Transverse colon (tissue), 4 donors: ENCODE results near the gene CDX1. TPM values are rescaled to one million over a fixed set of nuclear protein-coding genes. Genes with fewer than 3 reads are reported as not detected.
A peak's percentile ranks its signal among the peaks of the same experiment; 100 is the strongest.

Experiments
- DNase-seq: peaks from one replicate; pipeline ENCODE4 v3.0.0-alpha.2; 2019
- H3K27ac ChIP-seq, 4 donors: fragments of 200-600 bp; sonication (generic); 2 replicates each; pipeline ENCODE4 v1.5.1; 2016 to 2018; ENCODE audit warnings: inconsistent platforms in 4 of 4
- H3K27me3 ChIP-seq: fragments of 200-600 bp; sonication (generic); 2 replicates; pipeline ENCODE4 v1.5.1; 2017; ENCODE audit warnings: inconsistent platforms
- H3K36me3 ChIP-seq, 4 donors: fragments of 200-600 bp; sonication (generic); 2 replicates each; pipeline ENCODE4 v1.5.1; 2017 to 2019; ENCODE audit warnings: inconsistent platforms in 4 of 4
- H3K4me1 ChIP-seq, 4 donors: fragments of 200-600 bp; sonication (generic); 2 replicates each; pipeline ENCODE4 v1.5.1; 2017 to 2020; ENCODE audit warnings: inconsistent platforms in 4 of 4
- H3K4me3 ChIP-seq, 4 donors: fragments of 200-600 bp; sonication (generic); 1 replicate in 1 of 4; 2 replicates in 3 of 4; pipeline versions ENCODE4 v1.5.1 to v1.6.1; 2017 to 2019; ENCODE audit warnings: inconsistent platforms in 4 of 4
- H3K9me3 ChIP-seq, 2 donors: fragments of 200-600 bp; sonication (generic); 2 replicates each; pipeline ENCODE4 v1.5.1; 2017 to 2019; ENCODE audit warnings: inconsistent platforms in 2 of 2
- CTCF ChIP-seq, 5 experiments: fragments of 200-600 bp in 3 of 5; fragments of 450-650 bp in 2 of 5; sonication (generic) in 3 of 5; IDR thresholded peaks; 1 replicate in 2 of 5; 2 replicates in 3 of 5; pipeline ENCODE4 v1.5.1; 2016 to 2017; ENCODE audit warnings: antibody characterized with exemption in 5 of 5, inconsistent platforms in 3 of 5, mild to moderate bottlenecking in 2 of 5, moderate library complexity in 1 of 5
- EP300 ChIP-seq: sonication (generic); formaldehyde crosslinking; IDR thresholded peaks from one replicate; pipeline ENCODE4 v1.6.1; 2017; ENCODE audit warnings: antibody characterized with exemption, low read depth
- POLR2A ChIP-seq: fragments of 450-650 bp; IDR thresholded peaks from one replicate; pipeline ENCODE4 v1.6.1; 2016; ENCODE audit warnings: antibody characterized with exemption, mild to moderate bottlenecking, moderate library complexity
- POLR2AphosphoS5 ChIP-seq, 3 donors: sonication (generic); formaldehyde crosslinking; IDR thresholded peaks; one replicate each; pipeline ENCODE4 v1.6.1; 2016; ENCODE audit warnings: antibody characterized with exemption in 3 of 3
- WGBS, 2 donors: methylation state at CpG; one replicate each; pipeline ENCODE4 v1.1.5; 2018; ENCODE audit warnings: low coverage in 1 of 2; 5-methylcytosine and 5-hydroxymethylcytosine counted together
- in situ Hi-C, 4 donors: fragments of 200-750 bp; cut with MboI; loops; one replicate each; pipeline versions ENCODE4 v1.15.0 to v1.15.1; 2017; ENCODE audit warnings: low sequenced_read_pairs in 3 of 4, low pct_ligation_motif_present in 1 of 4, low pct_unique_long_range_greater_than_20kb in 1 of 4
- intact Hi-C: fragments of 100-400 bp; cut with DNase I; formaldehyde crosslinking; loops from one replicate; pipeline ENCODE4 v1.15.1; 2023; ENCODE audit warnings: low total_unique reads
- total RNA-seq, 4 donors: library from RNA; depleted of rRNA; stranded (reverse); fragments of >200 nt; gene quantifications; one replicate each; pipeline ENCODE4 v1.1.0, GENCODE V29; 2016

Gene CDX1
- total RNA-seq, 4 donors from 2014 or later: 249 to 540 (median 360) TPM

- no peak overlapping the region for H3K4me3 ChIP-seq
- H3K9me3 ChIP-seq: no peaks in the 10 kb centered on the region
- intact Hi-C loops (no loop called here), in situ Hi-C loops (loop anchor here in 1 of 4 donors (25.0 kb wide), 1 partner anchor 282 kb away; no protein-coding TSS in a partner anchor)
- no peaks in the 10 kb centered on the region for H3K36me3 ChIP-seq
- TF ChIP-seq EP300 (no peak), CTCF (IDR thresholded peaks at IDR 0.05) (no peak)
- peaks cover 0 to 13% (median 0%) of the 10 kb centered on the region in 4 donors for H3K4me1 ChIP-seq
- WGBS, 2 donors: 84% methylated on average over 10 of the region's 10 CpGs; no CpG with 5 or more reads in 1 of the 2 donors
- peak; percentile 8 for DNase-seq
- no peak overlapping the region for H3K27ac ChIP-seq
- H3K27me3 ChIP-seq: no peaks in the 10 kb centered on the region
These were observed 47.0 kb upstream of the CDX1 start for GRCh38 chr5:150119421-150120061.

- TF ChIP-seq POLR2AphosphoS5 (IDR thresholded peaks at IDR 0.05) (no peak), EP300 (no peak), CTCF (IDR thresholded peaks at IDR 0.05) (no peak), POLR2A (no peak)
- peak; percentile 5 for DNase-seq
- no peaks in the 10 kb centered on the region for H3K27me3 ChIP-seq
- H3K36me3 ChIP-seq: no peaks in the 10 kb centered on the region
- no peaks in the 10 kb centered on the region for H3K9me3 ChIP-seq
- intact Hi-C loops (no loop called here), in situ Hi-C loops (loop anchor here in 1 of 4 donors (25.0 kb wide), 1 partner anchor 283 kb away; no protein-coding TSS in a partner anchor)
- H3K4me3 ChIP-seq: no peak overlapping the region
- WGBS, 2 donors: 94% methylated on average over 3 of the region's 3 CpGs; no CpG with 5 or more reads in 1 of the 2 donors
- peaks cover 0 to 13% (median 0%) of the 10 kb centered on the region in 4 donors for H3K4me1 ChIP-seq
- H3K27ac ChIP-seq: no peak overlapping the region
These were observed 46.5 kb upstream of the CDX1 start for GRCh38 chr5:150120062-150120441.

- in situ Hi-C loops: loop anchor here in 1 of 4 donors (25.0 kb wide), 1 partner anchor 284 kb away; no protein-coding TSS in a partner anchor
- intact Hi-C loops: no loop called here
These were observed 45.7 kb upstream of the CDX1 start for GRCh38 chr5:150120617-150121447.

More at GRCh38 chr5:150120617-150121447, 45.7 kb upstream of the CDX1 start:
- H3K9me3 ChIP-seq: no peaks in the 10 kb centered on the region
- H3K4me1 ChIP-seq: peaks cover 0 to 13% (median 0%) of the 10 kb centered on the region in 4 donors
- DNase-seq: no peak
- TF ChIP-seq POLR2A (no peak), POLR2AphosphoS5 (IDR thresholded peaks at IDR 0.05) (no peak), EP300 (no peak), CTCF (IDR thresholded peaks at IDR 0.05) (no peak)
- H3K4me3 ChIP-seq: no peak overlapping the region
- no peak overlapping the region for H3K27ac ChIP-seq
- 86 to 87% methylated on average over 2 to 19 of the region's 19 CpGs for WGBS, 2 donors
- H3K36me3 ChIP-seq: no peaks in the 10 kb centered on the region
- no peaks in the 10 kb centered on the region for H3K27me3 ChIP-seq
